HG02852 (cell line): Measurements from ENCODE around the gene ARHGAP24.
"Not testable (repeated sequence)": the region's sequence is repeated elsewhere in the genome, so short reads cannot be mapped to it uniquely, and the experiment has no call there.

Source experiments
- ATAC-seq: cut with Tn5 transposase; IDR thresholded peaks from one replicate; pipeline ENCODE4 v1.9.1; 2021; ENCODE audit warnings: mild to moderate bottlenecking, moderate library complexity; ENCODE audit not compliant: unreplicated experiment

ARHGAP24 gene

GRCh38 chr4:85939595-85939994 is 464.6 kb downstream of the ARHGAP24 start:
- no peak for ATAC-seq

- no peak for ATAC-seq
These were observed 465.2 kb downstream of the ARHGAP24 start for GRCh38 chr4:85940151-85940550.

GRCh38 chr4:85942107-85942506 is 467.2 kb downstream of the ARHGAP24 start:
- no peak for ATAC-seq

- ATAC-seq: no peak
These were observed 471.9 kb downstream of the ARHGAP24 start for GRCh38 chr4:85946821-85947220.

GRCh38 chr4:85951099-85951498 is 476.1 kb downstream of the ARHGAP24 start:
- no peak for ATAC-seq

GRCh38 chr4:85952528-85952927 is 477.6 kb downstream of the ARHGAP24 start:
- ATAC-seq: no peak

GRCh38 chr4:85952972-85953650 is 478.2 kb downstream of the ARHGAP24 start:
- ATAC-seq: peak; percentile 56

GRCh38 chr4:85953651-85954018 is 478.7 kb downstream of the ARHGAP24 start:
- ATAC-seq: no peak

GRCh38 chr4:85955620-85956292 is 480.8 kb downstream of the ARHGAP24 start:
- ATAC-seq: no peak

- ATAC-seq: no peak
These were observed 481.5 kb downstream of the ARHGAP24 start for GRCh38 chr4:85956293-85956945.

- no peak for ATAC-seq
These were observed 486.9 kb downstream of the ARHGAP24 start for GRCh38 chr4:85961887-85962286.

- no peak for ATAC-seq
These were observed 488.3 kb downstream of the ARHGAP24 start for GRCh38 chr4:85963231-85963630.

GRCh38 chr4:85964298-85964697 is 489.3 kb downstream of the ARHGAP24 start:
- no peak for ATAC-seq

GRCh38 chr4:85965017-85965416 is 490.1 kb downstream of the ARHGAP24 start:
- ATAC-seq: not testable (repeated sequence)

- ATAC-seq: no peak
These were observed 490.6 kb downstream of the ARHGAP24 start for GRCh38 chr4:85965529-85965928.

GRCh38 chr4:85966373-85966772 is 491.4 kb downstream of the ARHGAP24 start:
- no peak for ATAC-seq

- no peak for ATAC-seq
These were observed 492.9 kb downstream of the ARHGAP24 start for GRCh38 chr4:85967872-85968271.

GRCh38 chr4:85968945-85969819 is 494.2 kb downstream of the ARHGAP24 start:
- peak; percentile 56 for ATAC-seq

GRCh38 chr4:85970535-85970934 is 495.6 kb downstream of the ARHGAP24 start:
- no peak for ATAC-seq

- ATAC-seq: peak; percentile 90
These were observed 504.3 kb downstream of the ARHGAP24 start for GRCh38 chr4:85979276-85979675.

- ATAC-seq: no peak
These were observed 511.3 kb downstream of the ARHGAP24 start for GRCh38 chr4:85986266-85986665.
